ENCODE data around the gene DVL2.

Gene DVL2

GRCh38 chr17:7234083-7234951 is at the start of gene DVL2:
Gene DVL2, minus strand, starts transcription at chr17:7234517. Its CDS starts 255 bp downstream, at chr17:7234262.
- H3K27me3 ChIP-seq (ENCODE audit: insufficient read depth, low read length) = no peaks in the 10 kb centered on the region
- H3K79me2 ChIP-seq (ENCODE audit: insufficient read depth, low read length) = peaks cover 30% of the 10 kb centered on the region
- H3K36me3 ChIP-seq (ENCODE audit: insufficient read depth, low read length) = peaks cover 56% of the 10 kb centered on the region

DNA sequence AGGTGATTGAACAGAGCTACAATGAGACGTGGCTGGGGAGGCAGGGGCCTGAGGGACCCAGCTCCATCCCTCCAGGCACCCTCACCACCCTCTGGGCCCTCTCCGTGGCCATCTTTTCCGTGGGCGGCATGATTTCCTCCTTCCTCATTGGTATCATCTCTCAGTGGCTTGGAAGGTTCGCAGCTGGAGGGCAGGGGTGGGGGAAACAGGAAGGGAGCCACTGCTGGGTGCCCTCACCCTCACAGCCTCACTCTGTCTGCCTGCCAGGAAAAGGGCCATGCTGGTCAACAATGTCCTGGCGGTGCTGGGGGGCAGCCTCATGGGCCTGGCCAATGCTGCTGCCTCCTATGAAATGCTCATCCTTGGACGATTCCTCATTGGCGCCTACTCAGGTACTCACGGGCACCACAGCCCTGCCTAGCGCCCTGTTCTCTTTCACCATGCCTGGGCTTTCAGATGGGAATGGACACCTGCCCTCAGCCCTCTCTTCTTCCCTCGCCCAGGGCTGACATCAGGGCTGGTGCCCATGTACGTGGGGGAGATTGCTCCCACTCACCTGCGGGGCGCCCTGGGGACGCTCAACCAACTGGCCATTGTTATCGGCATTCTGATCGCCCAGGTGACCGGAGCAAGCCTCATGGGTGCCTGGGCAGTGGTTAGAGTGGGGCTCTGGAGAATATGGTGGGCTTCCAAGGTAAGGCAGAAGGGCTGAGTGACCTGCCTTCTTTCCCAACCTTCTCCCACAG is 49.3 kb upstream of the DVL2 start:
- H3K4me2 ChIP-seq (ENCODE audit: low read length) = no peak overlapping the region
- H3K36me3 ChIP-seq (ENCODE audit: insufficient read depth, low read length) = no peaks in the 10 kb centered on the region
- H3K27me3 ChIP-seq (ENCODE audit: insufficient read depth, low read length) = peaks cover 12% of the 10 kb centered on the region
- H3K4me3 ChIP-seq (ENCODE audit: low read depth, low read length, poor library complexity, severe bottlenecking) = no peak overlapping the region
- no peak overlapping the region for H3K27ac ChIP-seq (ENCODE audit: low read depth, low read length, poor library complexity, severe bottlenecking)
- H3K9me2 ChIP-seq (ENCODE audit: low read depth, low read length) = no peaks in the 10 kb centered on the region
- peaks cover 15% of the 10 kb centered on the region for H3K4me1 ChIP-seq (ENCODE audit: insufficient read depth, low read length, severe bottlenecking)
- H3F3A ChIP-seq (ENCODE audit: insufficient read depth, low read length) = no peaks in the 10 kb centered on the region
- H3K79me2 ChIP-seq (ENCODE audit: insufficient read depth, low read length) = no peaks in the 10 kb centered on the region
- H4K20me1 ChIP-seq (ENCODE audit: insufficient read depth, low read length) = no peaks in the 10 kb centered on the region
- H3K9ac ChIP-seq (ENCODE audit: low read length) = no peak overlapping the region
- H3K9me3 ChIP-seq (ENCODE audit: low read length) = no peaks in the 10 kb centered on the region
- H2AFZ ChIP-seq (ENCODE audit: low read length) = no peak overlapping the region
- TF ChIP-seq CTCF (IDR thresholded peaks at IDR 0.05; ENCODE audit: low read length) (no peak), EZH2 (IDR thresholded peaks at IDR 0.05; ENCODE audit: borderline replicate concordance, low read length) (no peak)

More at GRCh38 chr17:7234083-7234951, at the start of gene DVL2:
- H3K9me3 ChIP-seq (ENCODE audit: low read length) = no peaks in the 10 kb centered on the region
- no peak for TF ChIP-seq CTCF (IDR thresholded peaks at IDR 0.05; ENCODE audit: low read length)
- TF ChIP-seq EZH2 (IDR thresholded peaks at IDR 0.05; ENCODE audit: borderline replicate concordance, low read length) = no peak
- no peaks in the 10 kb centered on the region for H3K9me2 ChIP-seq (ENCODE audit: low read depth, low read length)
- H3K4me2 ChIP-seq (ENCODE audit: low read length) = peak within 1 kb of the TSS; percentile 75
- H3K4me3 ChIP-seq (ENCODE audit: low read depth, low read length, poor library complexity, severe bottlenecking) = peak within 1 kb of the TSS; percentile 83
- peak within 1 kb of the TSS; percentile 78 for H3K27ac ChIP-seq (ENCODE audit: low read depth, low read length, poor library complexity, severe bottlenecking)
- no peak within 1 kb of the TSS for H2AFZ ChIP-seq (ENCODE audit: low read length)
- no peaks in the 10 kb centered on the region for H3F3A ChIP-seq (ENCODE audit: insufficient read depth, low read length)
- H3K4me1 ChIP-seq (ENCODE audit: insufficient read depth, low read length, severe bottlenecking) = peaks cover 41% of the 10 kb centered on the region
- peak within 1 kb of the TSS; percentile 91 for H3K9ac ChIP-seq (ENCODE audit: low read length)
- H4K20me1 ChIP-seq (ENCODE audit: insufficient read depth, low read length) = no peaks in the 10 kb centered on the region

- H3K36me3 ChIP-seq (ENCODE audit: insufficient read depth, low read length) = no peaks in the 10 kb centered on the region
- no peaks in the 10 kb centered on the region for H3K9me2 ChIP-seq (ENCODE audit: low read depth, low read length)
- H4K20me1 ChIP-seq (ENCODE audit: insufficient read depth, low read length) = no peaks in the 10 kb centered on the region
- H3K9ac ChIP-seq (ENCODE audit: low read length) = no peak overlapping the region
- H3K79me2 ChIP-seq (ENCODE audit: insufficient read depth, low read length) = no peaks in the 10 kb centered on the region
- no peak overlapping the region for H3K4me2 ChIP-seq (ENCODE audit: low read length)
- 0 out of 2 replicates have a peak, but pooled peaks cover 7% of the 10 kb centered on the region for H3K27me3 ChIP-seq (ENCODE audit: insufficient read depth, low read length)
- TF ChIP-seq CTCF (IDR thresholded peaks at IDR 0.05; ENCODE audit: low read length) (no peak), EZH2 (IDR thresholded peaks at IDR 0.05; ENCODE audit: borderline replicate concordance, low read length) (no peak)
- no peak overlapping the region for H3K27ac ChIP-seq (ENCODE audit: low read depth, low read length, poor library complexity, severe bottlenecking)
- H3F3A ChIP-seq (ENCODE audit: insufficient read depth, low read length) = no peaks in the 10 kb centered on the region
- H3K9me3 ChIP-seq (ENCODE audit: low read length) = no peaks in the 10 kb centered on the region
- peaks cover 15% of the 10 kb centered on the region for H3K4me1 ChIP-seq (ENCODE audit: insufficient read depth, low read length, severe bottlenecking)
- H3K4me3 ChIP-seq (ENCODE audit: low read depth, low read length, poor library complexity, severe bottlenecking) = no peak overlapping the region
- H2AFZ ChIP-seq (ENCODE audit: low read length) = no peak overlapping the region
These were observed 48.5 kb upstream of the DVL2 start for GRCh38 chr17:7282752-7283321.

Data from OCI-LY1 (cell line).